ENCODE results near the gene DNAJC24. TPM values are rescaled to one million over a fixed set of nuclear protein-coding genes. Genes with fewer than 3 reads are reported as not detected.

DNAJC24 gene
- total and polyA plus RNA-seq, 9 of the 15 experiments (the other 6 are each of a cell fraction or from before 2014, with no cell fraction given) = 12.2 to 31.9 (median 16.9) TPM

DNA sequence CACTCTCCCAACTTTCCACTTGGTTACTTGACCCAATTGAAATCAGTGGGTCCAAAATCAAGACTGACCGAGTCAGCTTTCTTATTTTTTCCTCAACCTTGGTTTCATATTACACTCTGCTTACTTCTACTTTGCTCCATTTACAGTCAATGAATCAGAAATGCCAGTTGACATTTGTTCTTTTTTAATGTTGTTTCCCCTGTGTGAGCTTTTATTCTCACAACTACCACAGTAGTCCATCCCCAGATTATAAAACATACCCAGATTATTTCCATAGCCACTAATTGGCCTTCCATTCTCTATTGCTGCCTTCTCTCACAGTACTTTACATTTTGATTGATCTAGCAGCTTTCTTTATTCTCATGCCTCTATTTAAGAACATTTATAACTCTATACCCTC lies 50.0 kb downstream of the DNAJC24 start (continued):
- TF ChIP-seq, protein P1, sequence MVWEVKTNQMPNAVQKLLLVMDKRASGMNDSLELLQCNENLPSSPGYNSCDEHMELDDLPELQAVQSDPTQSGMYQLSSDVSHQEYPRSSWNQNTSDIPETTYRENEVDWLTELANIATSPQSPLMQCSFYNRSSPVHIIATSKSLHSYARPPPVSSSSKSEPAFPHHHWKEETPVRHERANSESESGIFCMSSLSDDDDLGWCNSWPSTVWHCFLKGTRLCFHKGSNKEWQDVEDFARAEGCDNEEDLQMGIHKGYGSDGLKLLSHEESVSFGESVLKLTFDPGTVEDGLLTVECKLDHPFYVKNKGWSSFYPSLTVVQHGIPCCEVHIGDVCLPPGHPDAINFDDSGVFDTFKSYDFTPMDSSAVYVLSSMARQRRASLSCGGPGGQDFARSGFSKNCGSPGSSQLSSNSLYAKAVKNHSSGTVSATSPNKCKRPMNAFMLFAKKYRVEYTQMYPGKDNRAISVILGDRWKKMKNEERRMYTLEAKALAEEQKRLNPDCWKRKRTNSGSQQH (CRISPR knock-in tag; IDR thresholded peaks at IDR 0.05) = no peak

DNA sequence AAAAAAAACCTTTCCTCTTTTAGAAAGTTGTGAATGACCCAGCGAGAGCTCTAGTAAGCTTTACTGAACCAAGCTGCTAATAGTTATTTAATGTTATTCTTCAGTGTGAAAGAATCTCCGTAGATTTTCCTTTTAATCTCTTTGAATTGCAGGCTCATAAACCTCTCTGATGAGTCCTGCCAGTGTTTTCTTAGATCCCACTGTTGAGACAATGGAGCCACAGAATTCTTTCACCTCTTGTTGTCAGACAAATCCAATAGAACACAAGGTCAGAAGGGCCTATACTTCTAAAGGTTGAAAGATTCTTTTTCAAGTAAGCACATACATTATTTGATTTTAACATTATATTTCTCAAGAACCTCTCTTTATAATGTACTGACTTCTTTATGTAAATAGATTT lies 52.2 kb downstream of the DNAJC24 start:
- WGBS (ENCODE audit: insufficient coverage, low coverage, missing lambda C conversion rate) = 84% methylated on average over 2 of the region's 2 CpGs
- no peak for FAIRE-seq
- Histone ChIP-seq H2AFZ (ENCODE audit: low read depth, low read length) (no peak overlapping the region), H3K4me2 (ENCODE audit: insufficient read depth, low read length) (no peak overlapping the region), H3K79me2 (ENCODE audit: control insufficient read depth, insufficient read depth, low read length) (no peaks in the 10 kb centered on the region), H4K20me1 (replicated peaks; ENCODE audit: control insufficient read depth, insufficient read depth, low read length) (no peaks in the 10 kb centered on the region), H3K36me3 (ENCODE audit: control insufficient read depth, insufficient read depth, low read length) (peaks cover under 1% of the 10 kb centered on the region; the same call in 1 of the 3 replicates), H3K4me1 (replicated peaks in 1 of 2; ENCODE audit: control insufficient read depth in 2 of 2, insufficient read depth in 2 of 2, low read length in 2 of 2) (peaks cover 0 to 15% of the 10 kb centered on the region in 2 experiments; a peak in 3 of 5 replicates), H3K9me1 (ENCODE audit: control insufficient read depth, insufficient read depth, low read length) (no peaks in the 10 kb centered on the region), H3K4me3 (no peak overlapping the region), H3K9ac (ENCODE audit: insufficient read depth in 1 of 2, low read depth in 2 of 2, low read length in 2 of 2) (no peak overlapping the region), H3K9me3 (replicated peaks; ENCODE audit: control insufficient read depth, insufficient read depth, low read depth, low read length) (no peaks in the 10 kb centered on the region), H3K27me3 (ENCODE audit: control insufficient read depth in 2 of 2, insufficient read depth in 2 of 2, low read length in 2 of 2) (no peaks in the 10 kb centered on the region), H3K27ac (ENCODE audit: extremely low read depth, low read depth, low read length) (no peak overlapping the region)
- ChIA-PET CTCF (ENCODE audit: low intra/inter-chr PET ratio) (no interaction called here), POLR2A (interaction anchor here (0.6 kb wide), 2 partner anchors 20 to 30 kb away, joined by 3 read pairs; no protein-coding TSS in a partner anchor)
- no peak for DNase-seq (ENCODE audit: extremely low read depth in 1 of 4, low spot score in 3 of 4)
- BruUV-seq (replicated peaks) = no TSS peak
- in situ Hi-C loops (cut with MboI) (no loop called here), intact Hi-C loops (cut with micrococcal nuclease) (no loop called here)
- no peak for ATAC-seq
- no peak for TF ChIP-seq PPARD (CRISPR knock-in tag; IDR thresholded peaks at IDR 0.05)
- TF ChIP-seq, protein P2, sequence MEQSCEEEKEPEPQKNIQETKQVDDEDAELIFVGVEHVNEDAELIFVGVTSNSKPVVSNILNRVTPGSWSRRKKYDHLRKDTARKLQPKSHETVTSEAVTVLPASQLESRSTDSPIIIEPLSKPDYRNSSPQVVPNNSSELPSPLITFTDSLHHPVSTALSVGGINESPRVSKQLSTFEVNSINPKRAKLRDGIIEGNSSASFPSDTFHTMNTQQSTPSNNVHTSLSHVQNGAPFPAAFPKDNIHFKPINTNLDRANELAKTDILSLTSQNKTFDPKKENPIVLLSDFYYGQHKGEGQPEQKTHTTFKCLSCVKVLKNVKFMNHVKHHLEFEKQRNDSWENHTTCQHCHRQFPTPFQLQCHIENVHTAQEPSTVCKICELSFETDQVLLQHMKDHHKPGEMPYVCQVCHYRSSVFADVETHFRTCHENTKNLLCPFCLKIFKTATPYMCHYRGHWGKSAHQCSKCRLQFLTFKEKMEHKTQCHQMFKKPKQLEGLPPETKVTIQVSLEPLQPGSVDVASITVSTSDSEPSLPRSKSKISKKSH (CRISPR knock-in tag; IDR thresholded peaks at IDR 0.05) = no peak
- TF ChIP-seq, protein P3, sequence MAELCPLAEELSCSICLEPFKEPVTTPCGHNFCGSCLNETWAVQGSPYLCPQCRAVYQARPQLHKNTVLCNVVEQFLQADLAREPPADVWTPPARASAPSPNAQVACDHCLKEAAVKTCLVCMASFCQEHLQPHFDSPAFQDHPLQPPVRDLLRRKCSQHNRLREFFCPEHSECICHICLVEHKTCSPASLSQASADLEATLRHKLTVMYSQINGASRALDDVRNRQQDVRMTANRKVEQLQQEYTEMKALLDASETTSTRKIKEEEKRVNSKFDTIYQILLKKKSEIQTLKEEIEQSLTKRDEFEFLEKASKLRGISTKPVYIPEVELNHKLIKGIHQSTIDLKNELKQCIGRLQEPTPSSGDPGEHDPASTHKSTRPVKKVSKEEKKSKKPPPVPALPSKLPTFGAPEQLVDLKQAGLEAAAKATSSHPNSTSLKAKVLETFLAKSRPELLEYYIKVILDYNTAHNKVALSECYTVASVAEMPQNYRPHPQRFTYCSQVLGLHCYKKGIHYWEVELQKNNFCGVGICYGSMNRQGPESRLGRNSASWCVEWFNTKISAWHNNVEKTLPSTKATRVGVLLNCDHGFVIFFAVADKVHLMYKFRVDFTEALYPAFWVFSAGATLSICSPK (IDR thresholded peaks at IDR 0.05; ENCODE audit: borderline replicate concordance) = no peak
- TF ChIP-seq ZFP30 (CRISPR knock-in tag; IDR thresholded peaks at IDR 0.05; ENCODE audit: borderline replicate concordance) = no peak
- TF ChIP-seq ZNF445 (CRISPR knock-in tag; IDR thresholded peaks at IDR 0.05; ENCODE audit: low read depth) = no peak
- TF ChIP-seq, protein P4, sequence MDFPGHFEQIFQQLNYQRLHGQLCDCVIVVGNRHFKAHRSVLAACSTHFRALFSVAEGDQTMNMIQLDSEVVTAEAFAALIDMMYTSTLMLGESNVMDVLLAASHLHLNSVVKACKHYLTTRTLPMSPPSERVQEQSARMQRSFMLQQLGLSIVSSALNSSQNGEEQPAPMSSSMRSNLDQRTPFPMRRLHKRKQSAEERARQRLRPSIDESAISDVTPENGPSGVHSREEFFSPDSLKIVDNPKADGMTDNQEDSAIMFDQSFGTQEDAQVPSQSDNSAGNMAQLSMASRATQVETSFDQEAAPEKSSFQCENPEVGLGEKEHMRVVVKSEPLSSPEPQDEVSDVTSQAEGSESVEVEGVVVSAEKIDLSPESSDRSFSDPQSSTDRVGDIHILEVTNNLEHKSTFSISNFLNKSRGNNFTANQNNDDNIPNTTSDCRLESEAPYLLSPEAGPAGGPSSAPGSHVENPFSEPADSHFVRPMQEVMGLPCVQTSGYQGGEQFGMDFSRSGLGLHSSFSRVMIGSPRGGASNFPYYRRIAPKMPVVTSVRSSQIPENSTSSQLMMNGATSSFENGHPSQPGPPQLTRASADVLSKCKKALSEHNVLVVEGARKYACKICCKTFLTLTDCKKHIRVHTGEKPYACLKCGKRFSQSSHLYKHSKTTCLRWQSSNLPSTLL (IDR thresholded peaks at IDR 0.05) = no peak
- TF ChIP-seq ZSCAN32 (CRISPR knock-in tag; IDR thresholded peaks at IDR 0.05) = no peak
- no peak for TF ChIP-seq ZNF79 (CRISPR knock-in tag; IDR thresholded peaks at IDR 0.05; ENCODE audit: low read depth)
- no peak for TF ChIP-seq NCOR1 (IDR thresholded peaks at IDR 0.05)
- no peak for TF ChIP-seq TAL1 (IDR thresholded peaks at IDR 0.05)
- no peak for TF ChIP-seq HNRNPUL1 (IDR thresholded peaks at IDR 0.05; ENCODE audit: low read length)
- TF ChIP-seq, protein P5, sequence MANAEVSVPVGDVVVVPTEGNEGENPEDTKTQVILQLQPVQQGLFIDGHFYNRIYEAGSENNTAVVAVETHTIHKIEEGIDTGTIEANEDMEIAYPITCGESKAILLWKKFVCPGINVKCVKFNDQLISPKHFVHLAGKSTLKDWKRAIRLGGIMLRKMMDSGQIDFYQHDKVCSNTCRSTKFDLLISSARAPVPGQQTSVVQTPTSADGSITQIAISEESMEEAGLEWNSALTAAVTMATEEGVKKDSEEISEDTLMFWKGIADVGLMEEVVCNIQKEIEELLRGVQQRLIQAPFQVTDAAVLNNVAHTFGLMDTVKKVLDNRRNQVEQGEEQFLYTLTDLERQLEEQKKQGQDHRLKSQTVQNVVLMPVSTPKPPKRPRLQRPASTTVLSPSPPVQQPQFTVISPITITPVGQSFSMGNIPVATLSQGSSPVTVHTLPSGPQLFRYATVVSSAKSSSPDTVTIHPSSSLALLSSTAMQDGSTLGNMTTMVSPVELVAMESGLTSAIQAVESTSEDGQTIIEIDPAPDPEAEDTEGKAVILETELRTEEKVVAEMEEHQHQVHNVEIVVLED (CRISPR knock-in tag; IDR thresholded peaks at IDR 0.05) = no peak

Measured in K562 (cell line).